Astrocyte of the spinal cord (primary cell): Measurements from ENCODE around the gene DNAJB1.

Experiments
- DNase-seq: peaks from one replicate; pipeline ENCODE4 v3.0.0; 2011; ENCODE audit warnings: low read depth, low spot score
- H3K4me3 ChIP-seq: 2 replicates; pipeline ENCODE4 v1.5.1; 2011; ENCODE audit warnings: low read depth, mild to moderate bottlenecking, low read length, moderate library complexity
- in situ Hi-C: cut with HindIII; loops from 2 replicates; pipeline ENCODE4 v1.10.0; 2017; ENCODE audit warnings: low sequenced_read_pairs
- TF ChIP-seq, protein P1 (sequence below): IDR thresholded peaks from 2 replicates; pipeline ENCODE4 v1.5.1; 2012; ENCODE audit warnings: low read depth, mild to moderate bottlenecking, low read length, inconsistent platforms

Gene DNAJB1

DNA sequence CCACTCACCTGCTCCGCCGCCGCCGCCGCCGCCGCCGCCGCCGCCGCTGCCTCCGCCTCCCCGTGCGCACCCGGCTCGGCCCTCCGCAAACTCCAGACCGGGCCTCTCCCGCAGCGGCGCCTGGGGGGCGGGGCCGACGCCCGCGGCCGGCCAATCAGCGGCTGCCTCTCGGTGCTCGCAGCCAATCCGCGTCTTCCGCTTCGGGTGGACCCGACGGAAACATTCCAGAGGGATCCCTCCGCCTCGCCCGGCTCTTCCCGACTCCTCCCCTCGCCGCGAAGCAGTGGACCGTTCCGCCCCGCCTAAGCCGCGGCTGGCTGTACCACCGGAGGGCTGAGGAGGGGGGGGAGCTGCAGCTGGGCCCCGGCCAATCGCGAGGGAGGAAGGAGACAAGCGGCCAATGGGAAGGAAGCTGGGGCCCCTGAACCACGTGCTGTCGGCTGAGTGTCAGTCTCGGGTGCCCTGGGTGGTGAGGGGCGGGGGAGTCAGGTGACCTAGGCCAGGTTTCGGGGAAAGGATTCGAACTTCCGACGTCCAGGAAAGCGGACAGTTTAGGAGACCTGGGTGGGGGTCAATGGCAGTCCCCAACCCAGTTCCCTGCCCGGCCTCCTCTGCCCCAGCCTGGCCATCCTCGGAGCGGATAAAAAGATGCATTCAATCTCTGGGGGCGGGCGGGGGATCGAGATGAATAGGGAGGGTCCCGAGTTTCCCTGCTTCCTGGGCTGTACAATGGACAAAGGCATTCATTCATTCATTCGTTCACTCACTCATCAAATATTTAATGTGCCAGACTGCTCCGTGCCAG, 22.0 kb downstream of the DNAJB1 start, which contains the start of gene GIPC1:
Gene GIPC1 (minus strand): TSS at position 99 of the 805 bp plus-strand sequence. CDS start 13,151 bp downstream, outside the sequence.
- TF ChIP-seq, protein P1, sequence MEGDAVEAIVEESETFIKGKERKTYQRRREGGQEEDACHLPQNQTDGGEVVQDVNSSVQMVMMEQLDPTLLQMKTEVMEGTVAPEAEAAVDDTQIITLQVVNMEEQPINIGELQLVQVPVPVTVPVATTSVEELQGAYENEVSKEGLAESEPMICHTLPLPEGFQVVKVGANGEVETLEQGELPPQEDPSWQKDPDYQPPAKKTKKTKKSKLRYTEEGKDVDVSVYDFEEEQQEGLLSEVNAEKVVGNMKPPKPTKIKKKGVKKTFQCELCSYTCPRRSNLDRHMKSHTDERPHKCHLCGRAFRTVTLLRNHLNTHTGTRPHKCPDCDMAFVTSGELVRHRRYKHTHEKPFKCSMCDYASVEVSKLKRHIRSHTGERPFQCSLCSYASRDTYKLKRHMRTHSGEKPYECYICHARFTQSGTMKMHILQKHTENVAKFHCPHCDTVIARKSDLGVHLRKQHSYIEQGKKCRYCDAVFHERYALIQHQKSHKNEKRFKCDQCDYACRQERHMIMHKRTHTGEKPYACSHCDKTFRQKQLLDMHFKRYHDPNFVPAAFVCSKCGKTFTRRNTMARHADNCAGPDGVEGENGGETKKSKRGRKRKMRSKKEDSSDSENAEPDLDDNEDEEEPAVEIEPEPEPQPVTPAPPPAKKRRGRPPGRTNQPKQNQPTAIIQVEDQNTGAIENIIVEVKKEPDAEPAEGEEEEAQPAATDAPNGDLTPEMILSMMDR: no peak
- peak within 1 kb of the TSS; percentile 87 for H3K4me3 ChIP-seq
- DNase-seq: peak; percentile 99
- in situ Hi-C loops: no loop called here

- peak overlapping the region; percentile 87 for H3K4me3 ChIP-seq
- in situ Hi-C loops: no loop called here
- DNase-seq: no peak
- TF ChIP-seq, protein P1: no peak
These were observed 22.5 kb downstream of the DNAJB1 start for GRCh38 chr19:14495672-14496028.

GRCh38 chr19:14494910-14495671, 23.1 kb downstream of the DNAJB1 start:
- in situ Hi-C loops: no loop called here
- TF ChIP-seq, protein P1: no peak
- H3K4me3 ChIP-seq: peak overlapping the region; percentile 87

GRCh38 chr19:14494411-14494810, 23.8 kb downstream of the DNAJB1 start:
- peak overlapping the region; percentile 87 for H3K4me3 ChIP-seq
- DNase-seq: no peak
- in situ Hi-C loops: no loop called here
- TF ChIP-seq, protein P1: no peak

More at GRCh38 chr19:14494910-14495671, 23.1 kb downstream of the DNAJB1 start:
- no peak for DNase-seq

GRCh38 chr19:14492756-14493337, 25.4 kb downstream of the DNAJB1 start:
- H3K4me3 ChIP-seq: no peak overlapping the region
- DNase-seq: no peak
- in situ Hi-C loops: no loop called here
- TF ChIP-seq, protein P1: no peak

DNA sequence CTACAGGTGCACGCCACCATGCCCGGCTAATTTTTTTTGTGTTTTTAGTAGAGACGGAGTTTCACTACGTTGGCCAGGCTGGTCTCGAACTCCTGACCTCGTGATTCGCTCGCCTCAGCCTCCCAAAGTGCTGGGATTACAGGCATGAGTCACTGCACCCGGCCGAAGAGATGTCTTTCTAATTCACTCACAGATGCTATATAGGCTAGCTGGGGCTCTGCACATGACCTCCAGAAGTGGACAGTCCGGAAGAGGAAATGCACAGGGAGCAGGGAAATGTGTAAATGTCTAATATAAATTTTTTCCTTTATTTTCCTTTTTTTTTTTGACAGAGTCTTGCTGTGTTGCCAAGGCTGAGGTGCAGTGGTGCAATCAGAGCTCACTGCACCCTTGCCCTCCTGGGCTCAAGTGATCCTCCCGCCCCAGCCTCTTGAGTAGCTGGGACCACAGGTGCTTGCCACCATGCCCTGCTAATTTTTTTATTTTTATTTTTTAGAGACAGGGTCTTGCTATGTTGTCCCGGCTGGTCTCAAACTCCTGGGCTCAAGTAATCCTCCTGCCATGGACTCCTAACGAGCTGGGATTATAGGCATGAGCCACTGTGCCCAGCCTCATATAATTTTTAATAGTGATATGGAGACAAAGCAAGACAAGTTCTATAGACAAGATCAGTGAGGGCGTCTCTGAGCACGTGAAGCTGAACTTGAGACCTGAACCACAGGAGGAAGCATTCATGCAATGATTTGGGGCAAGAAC, 30.6 kb downstream of the DNAJB1 start:
- in situ Hi-C loops: no loop called here
- TF ChIP-seq, protein P1: no peak
- no peak overlapping the region for H3K4me3 ChIP-seq
- DNase-seq: no peak
